Measurements from ENCODE around the gene SIDT2. TPM values are rescaled to one million over a fixed set of nuclear protein-coding genes. Genes with fewer than 3 reads are reported as not detected.
A peak's percentile ranks its signal among the peaks of the same experiment; 100 is the strongest.

The SIDT2 gene
- total and polyA plus RNA-seq, 2 of the 13 experiments (the other 11 are each of a cell fraction or from before 2014, with no cell fraction given): 11.5 to 28.0 TPM

GRCh38 chr11:117180661-117181585 lies 2.4 kb downstream of the SIDT2 start (continued):
- no peak for TF ChIP-seq ZNF724P (CRISPR knock-in tag; IDR thresholded peaks at IDR 0.05; ENCODE audit: borderline replicate concordance)
- no peak for TF ChIP-seq ZNF782 (CRISPR knock-in tag; IDR thresholded peaks at IDR 0.05; ENCODE audit: borderline replicate concordance)
- peak; percentile 83 for TF ChIP-seq XRCC5 (optimal IDR thresholded peaks at IDR 0.05; ENCODE audit: low read length)
- TF ChIP-seq TMF1 (CRISPR knock-in tag; IDR thresholded peaks at IDR 0.05; ENCODE audit: low read depth): no peak
- TF ChIP-seq BCL6 (CRISPR knock-in tag; IDR thresholded peaks at IDR 0.05): no peak

- ATAC-seq (no peak), DNase-seq (ENCODE audit: low spot score) (no peak), FAIRE-seq (no peak)
- TF ChIP-seq ZNF431 (CRISPR knock-in tag; IDR thresholded peaks at IDR 0.05; ENCODE audit: borderline replicate concordance, low read depth) (no peak), ZBTB4 (CRISPR knock-in tag; IDR thresholded peaks at IDR 0.05; ENCODE audit: borderline replicate concordance) (0 out of 2 replicates have a peak, but pooled peaks have one; percentile 8), IKZF4 (CRISPR knock-in tag; IDR thresholded peaks at IDR 0.05; ENCODE audit: borderline replicate concordance, low read depth, not compliant biosample characterization) (no peak)
- TF ChIP-seq, protein P1, sequence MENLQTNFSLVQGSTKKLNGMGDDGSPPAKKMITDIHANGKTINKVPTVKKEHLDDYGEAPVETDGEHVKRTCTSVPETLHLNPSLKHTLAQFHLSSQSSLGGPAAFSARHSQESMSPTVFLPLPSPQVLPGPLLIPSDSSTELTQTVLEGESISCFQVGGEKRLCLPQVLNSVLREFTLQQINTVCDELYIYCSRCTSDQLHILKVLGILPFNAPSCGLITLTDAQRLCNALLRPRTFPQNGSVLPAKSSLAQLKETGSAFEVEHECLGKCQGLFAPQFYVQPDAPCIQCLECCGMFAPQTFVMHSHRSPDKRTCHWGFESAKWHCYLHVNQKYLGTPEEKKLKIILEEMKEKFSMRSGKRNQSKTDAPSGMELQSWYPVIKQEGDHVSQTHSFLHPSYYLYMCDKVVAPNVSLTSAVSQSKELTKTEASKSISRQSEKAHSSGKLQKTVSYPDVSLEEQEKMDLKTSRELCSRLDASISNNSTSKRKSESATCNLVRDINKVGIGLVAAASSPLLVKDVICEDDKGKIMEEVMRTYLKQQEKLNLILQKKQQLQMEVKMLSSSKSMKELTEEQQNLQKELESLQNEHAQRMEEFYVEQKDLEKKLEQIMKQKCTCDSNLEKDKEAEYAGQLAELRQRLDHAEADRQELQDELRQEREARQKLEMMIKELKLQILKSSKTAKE (CRISPR knock-in tag; IDR thresholded peaks at IDR 0.05; ENCODE audit: borderline replicate concordance): no peak
- Histone ChIP-seq H3K4me1 (ENCODE audit: insufficient read depth, low read length) (peaks cover 41% of the 10 kb centered on the region), H4K20me1 (ENCODE audit: insufficient read depth, low read length) (no peaks in the 10 kb centered on the region; the same call in 1 of the 2 replicates), H3K4me2 (ENCODE audit: low read depth, low read length) (no peak overlapping the region; the same call in 1 of the 2 replicates), H3K79me2 (ENCODE audit: insufficient read depth, low read length) (peaks cover 6% of the 10 kb centered on the region), H2AFZ (ENCODE audit: low read length) (no peak overlapping the region), H3K9ac (ENCODE audit: insufficient read depth, low read depth, low read length) (no peak overlapping the region), H3K27ac (ENCODE audit: extremely low read length, insufficient read depth, low read length) (no peak overlapping the region), H3K9me3 (ENCODE audit: low read length) (no peaks in the 10 kb centered on the region), H3K27me3 (ENCODE audit: control insufficient read depth in 1 of 2, insufficient read depth in 2 of 2, low read length in 2 of 2) (no peaks in the 10 kb centered on the region; a peak in 1 of 5 replicates), H3K36me3 (replicated peaks in 1 of 2; ENCODE audit: control insufficient read depth in 1 of 2, insufficient read depth in 2 of 2, low read length in 2 of 2) (peaks cover 3 to 12% of the 10 kb centered on the region in 2 experiments; a peak in 4 of 5 replicates), H3K4me3 (replicated peaks in 1 of 3; ENCODE audit: insufficient read depth in 1 of 3, low read depth in 2 of 3, low read length in 3 of 3) (no peak overlapping the region)
- in situ Hi-C loops (cut with HindIII; ENCODE audit: extremely low pct_ligation_motif_present, low pct_unique_long_range_greater_than_20kb): loop anchor here (5.0 kb wide), 1 partner anchor 40 kb away; no protein-coding TSS in a partner anchor
- intact Hi-C loops (cut with micrococcal nuclease; ENCODE audit: unreplicated experiment): loop anchor here (1.0 kb wide), 1 partner anchor 44 kb away; no protein-coding TSS in a partner anchor
- no TSS peak for BruUV-seq (replicated peaks)
- WGBS (ENCODE audit: low lambda C conversion rate): 97% methylated on average over 13 of the region's 22 CpGs
- ChIA-PET POLR2A (interaction anchor here (1.5 kb wide), 1 partner anchor 37 kb away, joined by 5 read pairs; the partner anchor contains the start of gene PAFAH1B2), CTCF (ENCODE audit: low intra/inter-chr PET ratio, low total read pairs) (interaction anchor here (1.3 to 1.9 kb wide), 3 partner anchors 45 to 50 kb away, joined by 3 to 32 read pairs (median 7); partner anchors contain the start of genes PCSK7 and RNF214)
Measured at GRCh38 chr11:117181586-117182550, 3.3 kb downstream of the SIDT2 start.

Data from HepG2 (cell line).